Stomach smooth muscle (tissue), 2 donors: Measurements from ENCODE around the gene ADGRG4.
"Not testable (repeated sequence)": the region's sequence is repeated elsewhere in the genome, so short reads cannot be mapped to it uniquely, and the experiment has no call there.

ENCODE experiments used
- H3K27ac ChIP-seq: one replicate; pipeline ENCODE4 v1.7.0; 2013; ENCODE audit warnings: mild to moderate bottlenecking, low read length, inconsistent platforms
- H3K27me3 ChIP-seq, 2 donors: one replicate each; pipeline ENCODE4 v1.7.0; 2013; ENCODE audit warnings: low read length in 2 of 2; ENCODE audit not compliant: insufficient read depth in 2 of 2, control insufficient read depth in 1 of 2
- H3K36me3 ChIP-seq, 2 donors: one replicate each; pipeline ENCODE4 v1.7.0; 2013; ENCODE audit warnings: low read length in 2 of 2; ENCODE audit not compliant: control insufficient read depth in 2 of 2, insufficient read depth in 2 of 2
- H3K4me1 ChIP-seq: one replicate; pipeline ENCODE4 v1.7.0; 2013; ENCODE audit warnings: low read length; ENCODE audit not compliant: control insufficient read depth, insufficient read depth
- H3K4me3 ChIP-seq, 2 donors: one replicate each; pipeline ENCODE4 v1.7.0; 2013; ENCODE audit warnings: low read length in 2 of 2
- H3K9ac ChIP-seq, 2 donors: one replicate each; pipeline ENCODE4 v1.7.0; 2013; ENCODE audit warnings: low read length in 2 of 2, mild to moderate bottlenecking in 1 of 2
- H3K9me3 ChIP-seq, 2 donors: one replicate each; pipeline ENCODE4 v1.7.0; 2013; ENCODE audit warnings: low read length in 2 of 2; ENCODE audit not compliant: control insufficient read depth in 2 of 2
- donor health status: healthy.
- donor health status: Pancreatic carcinoma.

The ADGRG4 gene

DNA sequence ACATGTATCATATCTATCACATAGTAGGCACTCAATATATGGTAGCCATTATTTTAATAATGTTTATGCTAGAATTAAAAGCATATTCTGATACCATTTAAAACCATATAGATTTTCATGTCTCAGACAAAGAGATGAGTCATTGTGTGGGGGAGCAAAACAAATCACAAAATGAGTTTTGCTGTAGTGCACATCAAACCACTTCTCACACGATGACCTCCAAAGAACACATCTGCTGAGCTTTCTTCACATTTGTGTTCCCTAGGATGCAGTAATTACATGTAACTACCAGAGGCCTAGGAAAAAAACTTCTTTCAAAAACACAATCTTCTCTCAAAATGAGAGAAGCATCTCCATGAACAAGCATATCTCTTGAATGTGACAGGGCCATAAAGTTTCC, 130.9 kb downstream of the ADGRG4 start:
- Histone ChIP-seq H3K36me3 (no peaks in the 10 kb centered on the region), H3K9me3 (no peaks in the 10 kb centered on the region), H3K4me1 (no peaks in the 10 kb centered on the region), H3K4me3 (no peak overlapping the region), H3K27ac (no peak overlapping the region), H3K27me3 (peaks cover 0 to 8% of the 10 kb centered on the region in 2 donors), H3K9ac (no peak overlapping the region)

- H3K9me3 ChIP-seq = no peaks in the 10 kb centered on the region
- H3K27ac ChIP-seq = no peak overlapping the region
- no peak overlapping the region for H3K4me3 ChIP-seq
- H3K27me3 ChIP-seq = peaks cover 0 to 2% of the 10 kb centered on the region in 2 donors
- no peaks in the 10 kb centered on the region for H3K36me3 ChIP-seq
- no peaks in the 10 kb centered on the region for H3K4me1 ChIP-seq
- no peak overlapping the region for H3K9ac ChIP-seq
Measured at GRCh38 chrX:136437774-136438173, 137.0 kb downstream of the ADGRG4 start.

DNA sequence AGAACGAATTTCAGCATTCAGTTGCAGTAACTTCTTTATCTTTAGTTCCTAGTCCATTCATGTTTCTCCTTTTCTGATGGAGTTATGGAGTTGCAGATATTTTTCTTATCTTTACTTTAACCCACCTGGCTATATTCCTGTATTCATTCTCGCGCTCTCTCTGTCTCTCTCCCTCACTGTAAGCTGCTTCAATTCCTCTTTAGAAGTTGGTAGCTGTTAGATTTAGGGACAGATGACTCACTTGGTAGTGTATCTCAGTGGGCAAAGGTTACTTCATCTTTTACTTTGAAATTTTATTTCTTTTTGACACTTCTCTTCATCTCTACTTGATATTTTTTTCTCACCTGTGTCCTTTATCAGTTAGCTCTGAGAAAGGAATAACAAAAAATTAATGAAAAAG, 137.4 kb downstream of the ADGRG4 start:
- no peak overlapping the region for H3K4me3 ChIP-seq
- H3K9me3 ChIP-seq = no peaks in the 10 kb centered on the region
- H3K36me3 ChIP-seq = no peaks in the 10 kb centered on the region
- H3K9ac ChIP-seq = no peak overlapping the region
- no peaks in the 10 kb centered on the region for H3K4me1 ChIP-seq
- peaks cover 0 to 2% of the 10 kb centered on the region in 2 donors for H3K27me3 ChIP-seq
- no peak overlapping the region for H3K27ac ChIP-seq

GRCh38 chrX:136445674-136446073, 144.9 kb downstream of the ADGRG4 start:
- not testable (repeated sequence) for H3K9me3 ChIP-seq, H3K27me3 ChIP-seq, H3K4me1 ChIP-seq, H3K4me3 ChIP-seq, H3K9ac ChIP-seq, H3K27ac ChIP-seq, H3K36me3 ChIP-seq

GRCh38 chrX:136446208-136446607, 145.4 kb downstream of the ADGRG4 start:
- Histone ChIP-seq H3K27ac (no peak overlapping the region), H3K27me3 (peaks cover 0 to 2% of the 10 kb centered on the region in 2 donors), H3K4me1 (no peaks in the 10 kb centered on the region), H3K4me3 (no peak overlapping the region), H3K36me3 (no peaks in the 10 kb centered on the region), H3K9me3 (no peaks in the 10 kb centered on the region), H3K9ac (no peak overlapping the region)

GRCh38 chrX:136447308-136447707, 146.5 kb downstream of the ADGRG4 start:
- Histone ChIP-seq H3K9ac (no peak overlapping the region), H3K9me3 (no peaks in the 10 kb centered on the region), H3K36me3 (no peaks in the 10 kb centered on the region), H3K27ac (no peak overlapping the region), H3K4me3 (no peak overlapping the region), H3K27me3 (peaks cover 0 to 2% of the 10 kb centered on the region in 2 donors), H3K4me1 (no peaks in the 10 kb centered on the region)

- Histone ChIP-seq H3K27ac (no peak overlapping the region), H3K4me3 (no peak overlapping the region), H3K9ac (no peak overlapping the region), H3K4me1 (no peaks in the 10 kb centered on the region), H3K36me3 (no peaks in the 10 kb centered on the region), H3K27me3 (peaks cover 0 to 2% of the 10 kb centered on the region in 2 donors), H3K9me3 (no peaks in the 10 kb centered on the region)
Measured at GRCh38 chrX:136447968-136448367, 147.2 kb downstream of the ADGRG4 start.

DNA sequence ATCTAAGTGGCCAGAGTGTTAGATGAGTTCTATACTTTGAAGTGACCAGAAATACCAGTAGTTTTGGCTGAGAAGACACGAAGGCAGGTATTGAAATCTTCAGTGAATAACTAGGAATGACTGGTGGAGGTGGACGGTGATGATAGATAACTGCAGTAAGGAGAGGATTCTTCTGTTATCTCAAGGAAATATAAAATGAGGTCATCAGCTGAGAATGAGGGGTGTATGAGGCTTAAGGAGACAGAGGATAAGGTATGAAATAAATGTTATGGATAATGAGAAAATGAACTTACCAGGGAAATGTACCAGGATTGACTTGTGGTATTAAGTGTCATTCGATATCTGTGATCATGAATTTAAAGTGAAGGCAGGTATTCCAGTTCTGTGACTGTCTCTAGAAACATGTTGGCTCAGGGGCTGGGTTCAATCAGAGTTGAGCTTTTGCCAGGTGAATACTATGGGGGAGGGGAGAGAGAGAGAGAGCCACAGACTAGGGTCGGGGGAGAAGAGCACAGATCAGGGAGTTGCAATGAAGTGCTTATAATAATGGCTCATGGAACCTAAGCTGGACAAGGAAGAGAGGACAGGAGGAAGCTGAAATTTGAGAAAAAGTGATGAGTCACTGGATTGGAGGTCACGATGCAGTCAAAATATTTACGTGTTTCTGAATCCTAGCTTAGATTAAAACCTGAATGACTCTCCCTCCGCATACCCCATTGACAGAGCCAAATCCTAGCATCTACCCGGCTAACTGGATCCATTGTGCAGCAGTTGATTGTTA, 149.5 kb downstream of the ADGRG4 start:
- H3K36me3 ChIP-seq = no peaks in the 10 kb centered on the region
- no peaks in the 10 kb centered on the region for H3K9me3 ChIP-seq

GRCh38 chrX:136452614-136453013, 151.9 kb downstream of the ADGRG4 start:
- no peaks in the 10 kb centered on the region for H3K4me1 ChIP-seq
- no peak overlapping the region for H3K9ac ChIP-seq
- no peak overlapping the region for H3K27ac ChIP-seq
- H3K27me3 ChIP-seq = peaks cover 0 to 2% of the 10 kb centered on the region in 2 donors
- no peaks in the 10 kb centered on the region for H3K36me3 ChIP-seq
- H3K9me3 ChIP-seq = no peaks in the 10 kb centered on the region
- H3K4me3 ChIP-seq = no peak overlapping the region

More for the DNA sequence above, 149.5 kb downstream of the ADGRG4 start:
- H3K4me3 ChIP-seq = no peak overlapping the region
- no peak overlapping the region for H3K27ac ChIP-seq
- H3K4me1 ChIP-seq = no peaks in the 10 kb centered on the region
- no peak overlapping the region for H3K9ac ChIP-seq
- H3K27me3 ChIP-seq = peaks cover 0 to 2% of the 10 kb centered on the region in 2 donors

- Histone ChIP-seq H3K9ac (no peak overlapping the region), H3K4me1 (no peaks in the 10 kb centered on the region), H3K27me3 (peaks cover 0 to 2% of the 10 kb centered on the region in 2 donors), H3K36me3 (no peaks in the 10 kb centered on the region), H3K27ac (no peak overlapping the region), H3K9me3 (no peaks in the 10 kb centered on the region), H3K4me3 (no peak overlapping the region)
Measured at GRCh38 chrX:136453114-136453513, 152.4 kb downstream of the ADGRG4 start.

DNA sequence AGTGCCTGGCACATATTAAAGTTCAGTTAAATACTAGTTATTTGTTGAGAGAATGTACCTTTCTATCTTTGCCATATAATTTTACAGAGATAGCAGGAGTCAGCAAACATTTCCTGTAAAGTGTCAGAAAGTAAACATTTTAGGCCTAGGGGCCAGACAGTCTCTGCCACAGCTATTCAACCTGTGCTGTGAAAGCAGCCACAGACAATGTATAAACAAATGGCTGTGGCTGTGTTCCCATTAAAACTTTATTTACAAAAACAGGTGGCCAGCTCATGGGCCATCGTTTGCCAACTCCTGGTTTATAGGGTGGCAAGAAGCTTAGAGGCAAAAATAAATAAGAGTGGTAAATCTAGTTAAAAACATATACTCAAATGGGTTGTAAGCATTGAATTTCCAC, 153.0 kb downstream of the ADGRG4 start:
- Histone ChIP-seq H3K4me1 (no peaks in the 10 kb centered on the region), H3K4me3 (no peak overlapping the region), H3K27me3 (peaks cover 0 to 2% of the 10 kb centered on the region in 2 donors), H3K9me3 (no peaks in the 10 kb centered on the region), H3K27ac (no peak overlapping the region), H3K36me3 (no peaks in the 10 kb centered on the region), H3K9ac (no peak overlapping the region)
